Left renal cortex interstitium (tissue), 4 donors: ENCODE measurements around the gene MAGI1. TPM values are rescaled to one million over a fixed set of nuclear protein-coding genes. Genes with fewer than 3 reads are reported as not detected.
"Not testable (repeated sequence)": the region's sequence is repeated elsewhere in the genome, so short reads cannot be mapped to it uniquely, and the experiment has no call there.

Source experiments
- DNase-seq, 4 donors: peaks; one replicate each; pipeline ENCODE4 v3.0.0-alpha.2; 2013; ENCODE audit warnings: low read depth in 4 of 4, low spot score in 2 of 4, missing footprints in 1 of 4
- polyA plus RNA-seq, 4 donors: library from polyadenylated mRNA; unstranded; fragments of 120-200 nt; gene quantifications; one replicate each; pipeline ENCODE4 v1.2.1, GENCODE V29; 2013; ENCODE audit not compliant: insufficient read length in 4 of 4

MAGI1 gene
- polyA plus RNA-seq, 4 donors: 26.2 to 34.5 (median 28.6) TPM

GRCh38 chr3:65886391-65886790 is 152.3 kb downstream of the MAGI1 start:
- DNase-seq: no peak

- no peak for DNase-seq
Measured at GRCh38 chr3:65884071-65884470, 154.6 kb downstream of the MAGI1 start.

- no peak for DNase-seq
Measured at GRCh38 chr3:65883613-65884012, 155.1 kb downstream of the MAGI1 start.

GRCh38 chr3:65880350-65880749 is 158.4 kb downstream of the MAGI1 start:
- DNase-seq: no peak

- DNase-seq: no peak
Measured at GRCh38 chr3:65879372-65879771, 159.3 kb downstream of the MAGI1 start.

GRCh38 chr3:65878831-65879230 is 159.9 kb downstream of the MAGI1 start:
- no peak for DNase-seq

GRCh38 chr3:65877160-65877559 is 161.6 kb downstream of the MAGI1 start:
- DNase-seq: no peak

- DNase-seq: no peak
Measured at GRCh38 chr3:65876028-65876420, 162.7 kb downstream of the MAGI1 start.

- no peak for DNase-seq
Measured at GRCh38 chr3:65875393-65876027, 163.2 kb downstream of the MAGI1 start.

- no peak for DNase-seq
Measured at GRCh38 chr3:65873869-65874268, 164.8 kb downstream of the MAGI1 start.

GRCh38 chr3:65873028-65873427 is 165.7 kb downstream of the MAGI1 start:
- no peak for DNase-seq

GRCh38 chr3:65871305-65872141 is 167.2 kb downstream of the MAGI1 start:
- DNase-seq: peak in 3 of 4 donors; percentile 41 to 75 (median 50)

GRCh38 chr3:65869798-65870197 is 168.9 kb downstream of the MAGI1 start:
- no peak for DNase-seq

- no peak for DNase-seq
Measured at GRCh38 chr3:65867463-65868210, 171.1 kb downstream of the MAGI1 start.

GRCh38 chr3:65864357-65864904 is 174.3 kb downstream of the MAGI1 start:
- no peak for DNase-seq

GRCh38 chr3:65861718-65862117 is 177.0 kb downstream of the MAGI1 start:
- peak in 1 of 4 donors; percentile 59 for DNase-seq

- not testable (repeated sequence) for DNase-seq
Measured at GRCh38 chr3:65859612-65860011, 179.1 kb downstream of the MAGI1 start.

GRCh38 chr3:65858749-65859148 is 180.0 kb downstream of the MAGI1 start:
- no peak for DNase-seq

- no peak for DNase-seq
Measured at GRCh38 chr3:65857327-65857726, 181.4 kb downstream of the MAGI1 start.

GRCh38 chr3:65856907-65857306 is 181.8 kb downstream of the MAGI1 start:
- no peak for DNase-seq
